ENCODE results near the gene LRRC37A2. TPM values are rescaled to one million over a fixed set of nuclear protein-coding genes. Genes with fewer than 3 reads are reported as not detected.
"Not testable (repeated sequence)": the region's sequence is repeated elsewhere in the genome, so short reads cannot be mapped to it uniquely, and the experiment has no call there.

LRRC37A2 gene
- total RNA-seq (11.7 and 18.5 TPM in 2 replicates), polyA plus RNA-seq (17.5 and 20.5 TPM in 2 replicates)

DNA sequence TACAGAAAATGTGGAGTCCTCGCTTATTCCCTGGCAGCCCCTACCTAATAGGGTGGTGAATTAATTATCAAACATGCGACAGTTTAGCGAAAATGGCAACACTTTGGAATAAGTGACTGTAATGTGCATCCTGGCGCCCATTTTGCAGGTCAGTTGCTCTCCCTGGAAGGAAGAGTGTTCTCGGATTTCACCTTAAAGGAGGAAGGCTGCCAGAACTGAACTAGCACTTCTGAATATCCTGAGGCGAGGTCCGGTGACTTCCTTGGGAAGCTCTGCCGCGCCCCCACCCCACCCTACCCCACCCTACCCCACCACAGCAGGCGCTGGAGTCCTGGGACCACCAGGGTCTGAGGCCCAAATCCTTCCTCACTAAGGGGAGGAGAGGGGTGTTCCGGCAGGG lies at the start of gene LRRC37A2:
Gene LRRC37A2, plus strand, starts transcription at position 301 of the 400 bp plus-strand sequence. CDS start 245 bp downstream, outside the sequence.
- H3K27me3 ChIP-seq; DNase-seq (ENCODE audit: low read depth in 1 of 2, low spot score in 1 of 2); H3K9me3 ChIP-seq (ENCODE audit: low read depth); H3K4me1 ChIP-seq (ENCODE audit: low read depth); H3K4me3 ChIP-seq; H3K36me3 ChIP-seq; H3K27ac ChIP-seq: not testable (repeated sequence)

DNA sequence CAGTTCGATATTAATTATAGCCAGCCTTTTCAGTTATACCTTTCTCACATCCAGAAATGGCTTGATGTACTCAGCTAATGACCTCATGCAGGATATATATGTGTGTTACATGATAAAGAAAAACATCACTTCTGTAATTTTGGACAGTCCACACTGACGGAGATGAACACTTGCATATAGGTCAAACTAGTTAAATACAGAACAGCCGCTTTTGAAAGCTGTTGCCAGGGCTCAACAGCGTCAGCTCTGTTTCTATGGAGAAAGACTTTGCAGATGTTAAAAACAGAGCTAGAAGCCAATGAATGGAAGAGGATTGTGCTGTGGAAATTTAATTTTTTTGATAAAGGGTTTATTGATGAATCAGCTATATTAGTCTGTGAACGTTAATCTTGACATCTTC lies 44.6 kb upstream of the LRRC37A2 start:
- H3K4me3 ChIP-seq; DNase-seq (ENCODE audit: low read depth in 1 of 2, low spot score in 1 of 2); H3K27ac ChIP-seq; H3K9me3 ChIP-seq (ENCODE audit: low read depth); H3K4me1 ChIP-seq (ENCODE audit: low read depth); H3K36me3 ChIP-seq; H3K27me3 ChIP-seq: not testable (repeated sequence)

DNA sequence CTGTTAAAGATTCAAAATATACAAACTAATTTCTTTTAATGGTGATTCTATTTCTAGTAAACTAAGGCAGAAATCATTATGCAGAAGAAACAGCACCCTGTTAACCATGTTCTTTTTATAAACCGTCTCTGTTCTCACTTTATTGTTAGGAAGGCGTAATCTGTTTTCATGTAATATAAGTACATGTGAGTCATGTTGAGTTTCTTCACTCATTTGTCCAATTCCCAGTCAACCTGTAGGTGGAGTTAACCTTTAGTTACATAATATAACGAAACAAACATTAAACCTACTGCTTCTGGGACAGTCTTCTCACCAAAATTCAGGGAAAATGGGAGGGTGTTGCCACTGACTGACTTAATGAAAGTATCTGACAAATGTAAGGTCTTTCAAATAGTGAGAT lies 37.8 kb upstream of the LRRC37A2 start:
- not testable (repeated sequence) for H3K27me3 ChIP-seq; H3K9me3 ChIP-seq (ENCODE audit: low read depth); H3K4me1 ChIP-seq (ENCODE audit: low read depth); H3K27ac ChIP-seq; H3K4me3 ChIP-seq; H3K36me3 ChIP-seq; DNase-seq (ENCODE audit: low read depth in 1 of 2, low spot score in 1 of 2)

DNA sequence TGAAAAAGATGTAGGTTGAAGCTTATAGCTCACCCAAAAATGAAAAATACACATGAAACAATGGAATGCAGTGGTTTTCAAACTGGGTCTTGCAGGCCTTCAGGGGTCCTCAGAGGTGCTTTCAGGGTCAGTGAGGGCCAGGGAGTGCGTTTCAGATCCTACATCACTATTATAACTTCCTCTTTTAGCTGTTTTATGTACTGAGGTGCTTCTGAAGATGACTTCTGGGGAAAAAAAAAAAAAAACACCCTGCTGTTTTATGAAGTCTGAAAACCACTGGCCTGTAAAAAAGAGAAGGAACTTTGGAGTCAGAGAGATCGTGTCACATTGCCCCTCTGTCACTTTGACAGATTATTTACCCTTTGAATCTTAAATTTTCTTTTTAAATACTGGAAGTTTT lies 36.7 kb upstream of the LRRC37A2 start:
- DNase-seq (ENCODE audit: low read depth in 1 of 2, low spot score in 1 of 2); H3K4me3 ChIP-seq; H3K36me3 ChIP-seq; H3K27ac ChIP-seq; H3K27me3 ChIP-seq; H3K9me3 ChIP-seq (ENCODE audit: low read depth); H3K4me1 ChIP-seq (ENCODE audit: low read depth): not testable (repeated sequence)

DNA sequence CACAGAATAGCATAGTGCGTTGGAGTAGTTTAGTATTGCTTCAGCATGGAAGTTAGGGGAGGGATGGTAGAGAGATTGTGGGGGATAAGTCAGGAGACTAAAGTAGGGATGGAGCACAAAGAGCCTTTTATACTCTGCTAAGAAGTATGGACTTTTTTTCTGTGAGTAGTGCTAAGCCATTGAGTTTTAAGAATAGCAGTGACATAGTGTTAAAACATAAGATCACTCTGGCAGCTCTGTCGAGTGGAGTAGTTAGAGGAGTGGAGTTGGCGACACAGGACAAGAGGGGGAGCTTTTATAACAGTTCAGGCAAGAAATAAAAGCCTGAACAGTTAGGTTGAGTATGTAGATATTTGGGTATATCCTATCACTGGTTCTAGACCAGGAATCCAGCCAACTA lies 33.4 kb upstream of the LRRC37A2 start:
- H3K36me3 ChIP-seq; H3K27ac ChIP-seq; H3K4me3 ChIP-seq; DNase-seq (ENCODE audit: low read depth in 1 of 2, low spot score in 1 of 2); H3K27me3 ChIP-seq; H3K4me1 ChIP-seq (ENCODE audit: low read depth); H3K9me3 ChIP-seq (ENCODE audit: low read depth): not testable (repeated sequence)

DNA sequence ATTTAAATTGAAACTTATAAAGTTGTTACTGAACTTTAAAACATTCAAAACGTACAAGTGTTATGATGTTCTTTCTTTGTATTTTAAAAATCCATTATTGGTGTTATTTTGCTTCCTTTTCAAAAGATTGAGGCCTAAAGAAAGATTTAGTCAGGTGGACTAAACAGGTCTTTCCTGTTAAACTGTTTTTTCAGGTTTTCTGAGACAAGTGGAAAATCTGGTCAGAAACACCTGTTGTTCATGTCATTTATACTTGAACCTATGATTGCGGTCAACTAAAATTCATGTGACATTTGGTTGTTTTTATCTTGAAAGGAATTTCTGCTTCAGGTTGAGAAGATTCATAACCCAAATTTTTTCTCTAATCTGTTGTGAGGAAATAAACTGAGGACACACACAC lies 31.0 kb upstream of the LRRC37A2 start:
- H3K36me3 ChIP-seq; H3K27ac ChIP-seq; H3K4me3 ChIP-seq; H3K9me3 ChIP-seq (ENCODE audit: low read depth); H3K4me1 ChIP-seq (ENCODE audit: low read depth); DNase-seq (ENCODE audit: low read depth in 1 of 2, low spot score in 1 of 2); H3K27me3 ChIP-seq: not testable (repeated sequence)

DNA sequence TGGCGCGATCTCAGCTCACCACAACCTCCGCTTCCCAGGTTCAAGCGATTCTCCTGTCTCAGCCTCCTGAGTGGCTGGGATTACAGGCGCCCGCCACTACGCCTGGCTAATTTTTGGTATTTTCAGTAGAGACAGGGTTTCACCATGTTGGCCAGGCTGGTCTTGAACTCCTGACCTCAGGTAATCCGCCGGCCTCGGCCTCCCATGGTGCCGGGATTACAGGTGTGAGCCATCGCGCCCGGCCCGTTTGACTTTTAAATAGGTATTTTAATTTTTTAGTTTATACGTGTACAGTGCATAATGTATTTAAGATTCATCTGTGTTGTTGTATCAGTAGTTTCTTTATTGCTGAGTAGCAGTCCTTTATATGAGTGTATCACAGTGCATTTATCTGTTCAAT lies 20.2 kb upstream of the LRRC37A2 start:
- H3K36me3 ChIP-seq; H3K27me3 ChIP-seq; H3K9me3 ChIP-seq (ENCODE audit: low read depth); H3K27ac ChIP-seq; H3K4me1 ChIP-seq (ENCODE audit: low read depth); H3K4me3 ChIP-seq; DNase-seq (ENCODE audit: low read depth in 1 of 2, low spot score in 1 of 2): not testable (repeated sequence)

DNA sequence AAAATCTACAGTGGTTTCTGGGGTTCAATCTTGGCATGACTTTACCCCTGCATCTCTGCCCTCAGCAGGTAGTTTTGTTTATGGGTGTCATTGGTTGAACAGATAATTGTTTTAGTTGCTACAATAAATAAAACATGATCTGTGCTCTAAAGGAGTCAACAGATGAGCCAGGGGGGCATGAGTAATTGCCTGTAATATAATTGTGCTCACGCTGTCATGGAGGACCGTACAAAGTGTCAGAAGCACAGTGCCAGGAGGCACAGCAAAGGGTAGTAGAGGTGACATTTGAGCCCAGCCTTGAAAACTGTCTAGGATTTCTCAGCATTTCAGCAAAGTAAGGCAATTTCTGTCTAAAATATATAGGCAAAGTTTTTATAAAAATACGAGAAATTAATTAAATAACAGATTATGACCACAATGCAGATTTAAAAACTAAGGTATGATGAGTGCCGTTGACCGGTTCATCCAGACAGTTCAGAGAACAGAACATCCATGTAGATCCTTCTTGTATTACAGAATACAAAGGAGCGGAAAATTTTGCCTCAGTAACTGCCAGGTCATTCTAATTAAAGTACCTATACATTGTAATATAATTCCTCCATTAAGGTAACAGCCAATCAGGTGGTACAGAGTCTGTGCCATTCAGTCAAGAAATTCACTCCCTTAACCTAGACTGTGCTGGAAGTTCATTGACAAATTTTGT lies 12.7 kb upstream of the LRRC37A2 start:
- H3K27ac ChIP-seq; H3K36me3 ChIP-seq; H3K4me3 ChIP-seq; DNase-seq (ENCODE audit: low read depth in 1 of 2, low spot score in 1 of 2); H3K4me1 ChIP-seq (ENCODE audit: low read depth); H3K9me3 ChIP-seq (ENCODE audit: low read depth); H3K27me3 ChIP-seq: not testable (repeated sequence)

DNA sequence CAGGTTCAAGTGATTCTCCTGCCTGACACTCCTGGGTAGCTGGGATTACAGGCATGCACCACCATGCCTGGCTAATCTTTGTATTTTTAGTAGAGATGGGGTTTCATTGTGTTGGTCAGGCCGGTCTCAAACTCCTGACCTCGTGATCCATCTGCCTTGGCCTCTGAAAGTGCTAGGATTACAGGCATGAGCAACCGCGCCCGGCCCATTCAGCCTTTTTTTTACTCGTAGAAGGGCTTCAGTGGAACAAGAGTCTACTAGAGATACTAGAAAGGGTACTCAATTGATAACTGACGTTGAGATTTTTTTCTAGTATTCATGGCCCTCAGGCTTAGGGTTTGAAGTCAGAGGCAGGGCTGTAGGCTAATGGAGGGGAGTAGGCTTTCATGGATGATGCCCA lies 6.4 kb upstream of the LRRC37A2 start:
- not testable (repeated sequence) for H3K27me3 ChIP-seq; H3K36me3 ChIP-seq; H3K4me1 ChIP-seq (ENCODE audit: low read depth); H3K9me3 ChIP-seq (ENCODE audit: low read depth); H3K4me3 ChIP-seq; DNase-seq (ENCODE audit: low read depth in 1 of 2, low spot score in 1 of 2); H3K27ac ChIP-seq

DNA sequence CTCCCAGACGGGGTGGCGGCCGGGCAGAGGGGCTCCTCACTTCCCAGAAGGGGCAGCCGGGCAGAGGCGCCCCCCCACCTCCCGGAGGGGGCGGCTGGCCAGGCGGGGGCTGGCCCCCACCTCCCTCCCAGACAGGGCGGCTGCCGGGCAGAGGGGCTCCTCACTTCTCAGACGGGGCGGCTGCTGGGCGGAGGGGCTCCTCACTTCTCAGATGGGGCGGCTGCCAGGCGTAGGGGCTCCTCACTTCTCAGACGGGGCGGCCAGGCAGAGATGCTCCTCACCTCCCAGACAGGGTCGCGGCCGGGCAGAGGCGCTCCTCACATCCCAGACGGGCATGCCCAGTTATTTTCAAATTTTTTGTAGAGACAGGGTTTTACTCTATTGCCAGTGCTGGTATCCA lies 22.4 kb downstream of the LRRC37A2 start:
- not testable (repeated sequence) for H3K9me3 ChIP-seq (ENCODE audit: low read depth); H3K36me3 ChIP-seq; H3K27me3 ChIP-seq; DNase-seq (ENCODE audit: low read depth in 1 of 2, low spot score in 1 of 2); H3K4me3 ChIP-seq; H3K27ac ChIP-seq; H3K4me1 ChIP-seq (ENCODE audit: low read depth)

DNA sequence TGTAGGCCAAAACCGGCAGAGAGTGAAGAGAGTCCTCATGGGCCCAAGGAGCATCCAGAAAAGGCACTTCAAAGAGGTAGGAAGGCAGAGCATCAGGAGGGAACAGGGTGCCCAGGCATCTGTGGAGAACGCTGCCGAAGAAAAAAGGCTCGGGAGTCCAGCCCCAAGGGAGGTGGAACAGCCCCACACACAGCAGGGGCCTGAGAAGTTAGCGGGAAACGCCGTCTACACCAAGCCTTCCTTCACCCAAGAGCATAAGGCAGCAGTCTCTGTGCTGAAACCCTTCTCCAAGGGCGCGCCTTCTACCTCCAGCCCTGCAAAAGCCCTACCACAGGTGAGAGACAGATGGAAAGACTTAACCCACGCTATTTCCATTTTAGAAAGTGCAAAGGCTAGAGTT lies 36.3 kb downstream of the LRRC37A2 start:
- not testable (repeated sequence) for H3K27ac ChIP-seq; H3K36me3 ChIP-seq; H3K9me3 ChIP-seq (ENCODE audit: low read depth); DNase-seq (ENCODE audit: low read depth in 1 of 2, low spot score in 1 of 2); H3K4me3 ChIP-seq; H3K4me1 ChIP-seq (ENCODE audit: low read depth); H3K27me3 ChIP-seq

DNA sequence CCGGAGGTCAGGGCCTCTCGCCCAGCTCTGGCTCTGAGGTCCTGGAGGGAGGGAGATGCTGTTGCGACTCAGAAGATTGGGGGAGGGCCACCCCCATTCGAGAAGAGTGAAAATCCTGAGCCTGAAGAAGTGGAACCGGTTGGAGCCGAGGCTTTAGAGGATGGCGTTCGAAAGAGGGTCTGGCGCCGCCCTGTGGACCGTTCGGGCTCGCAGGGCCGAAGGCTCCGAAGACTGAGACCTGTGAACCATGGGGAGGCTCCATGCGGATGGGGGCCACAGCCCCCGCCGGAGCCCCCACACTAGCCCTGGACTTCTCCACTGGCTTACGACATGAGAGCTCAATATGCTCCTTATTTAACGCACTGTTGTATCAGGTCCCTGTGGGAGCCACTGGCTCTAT lies 46.9 kb downstream of the LRRC37A2 start:
- H3K4me1 ChIP-seq (ENCODE audit: low read depth); H3K27me3 ChIP-seq; H3K27ac ChIP-seq; H3K4me3 ChIP-seq; H3K36me3 ChIP-seq; H3K9me3 ChIP-seq (ENCODE audit: low read depth); DNase-seq (ENCODE audit: low read depth in 1 of 2, low spot score in 1 of 2): not testable (repeated sequence)

DNA sequence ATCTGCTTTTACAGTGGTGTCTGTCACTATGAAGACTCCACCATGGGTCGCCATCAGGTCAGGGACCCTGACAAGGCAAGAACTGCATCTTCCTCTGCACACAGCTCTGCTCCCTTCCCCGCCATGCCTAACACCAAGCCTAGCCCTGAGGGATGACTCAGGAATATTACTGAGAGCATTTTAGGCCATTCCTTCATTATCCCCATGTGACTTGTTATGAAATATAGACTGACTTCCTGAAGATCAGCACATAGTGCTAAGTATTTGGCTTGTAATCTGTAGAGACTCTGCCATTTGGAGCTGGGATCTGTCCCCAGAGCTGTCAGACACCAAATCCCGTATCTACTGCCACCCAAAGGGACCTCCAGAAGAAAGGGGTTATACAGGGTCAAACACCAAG lies 47.8 kb downstream of the LRRC37A2 start:
- not testable (repeated sequence) for H3K27ac ChIP-seq; H3K36me3 ChIP-seq; H3K27me3 ChIP-seq; H3K4me1 ChIP-seq (ENCODE audit: low read depth); H3K9me3 ChIP-seq (ENCODE audit: low read depth); H3K4me3 ChIP-seq; DNase-seq (ENCODE audit: low read depth in 1 of 2, low spot score in 1 of 2)

DNA sequence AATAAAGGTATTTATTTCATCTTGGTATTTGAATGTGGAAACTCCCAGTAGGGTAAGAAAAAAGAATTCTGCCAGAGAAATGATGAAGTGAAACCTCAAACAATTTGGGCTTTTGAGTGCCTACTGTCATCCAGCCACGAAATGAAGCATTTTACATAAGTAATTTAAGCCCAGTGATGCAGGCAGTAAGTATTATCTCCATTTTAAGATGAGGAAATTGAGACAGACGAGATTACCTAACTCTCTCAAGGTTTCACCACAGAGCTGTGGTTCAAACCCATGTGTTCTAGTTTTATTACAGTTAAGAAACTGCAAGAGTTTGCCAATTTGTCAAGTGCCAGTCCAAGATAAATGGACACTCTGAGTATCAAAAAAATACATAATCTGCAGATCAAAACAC lies 54.0 kb downstream of the LRRC37A2 start:
- H3K36me3 ChIP-seq; H3K27ac ChIP-seq; H3K4me3 ChIP-seq; H3K27me3 ChIP-seq; H3K4me1 ChIP-seq (ENCODE audit: low read depth); DNase-seq (ENCODE audit: low read depth in 1 of 2, low spot score in 1 of 2); H3K9me3 ChIP-seq (ENCODE audit: low read depth): not testable (repeated sequence)

DNA sequence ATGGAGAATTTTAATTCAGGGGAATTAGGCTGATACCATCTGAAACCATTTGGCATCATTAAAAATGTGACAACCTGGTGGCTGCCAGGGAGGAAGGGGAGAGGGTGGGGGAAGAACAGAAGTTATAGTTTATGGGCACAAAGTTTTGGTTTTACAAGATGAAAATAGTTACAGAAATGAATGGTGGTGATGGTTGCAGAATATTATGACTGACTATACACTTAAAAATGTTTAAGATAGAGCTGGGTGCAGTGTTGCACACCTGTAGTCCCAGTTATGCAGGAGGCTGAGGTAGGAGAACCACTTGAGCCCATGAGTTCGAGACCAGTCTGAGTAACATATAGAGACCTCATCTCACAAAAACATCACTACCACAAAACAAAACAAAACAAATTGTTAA lies 54.7 kb downstream of the LRRC37A2 start:
- H3K36me3 ChIP-seq; H3K4me1 ChIP-seq (ENCODE audit: low read depth); DNase-seq (ENCODE audit: low read depth in 1 of 2, low spot score in 1 of 2); H3K27me3 ChIP-seq; H3K9me3 ChIP-seq (ENCODE audit: low read depth); H3K4me3 ChIP-seq; H3K27ac ChIP-seq: not testable (repeated sequence)

Data from cardiac muscle cell (in vitro differentiated cells and primary cell).